DOHH2 (cell line): ENCODE data around the gene MADD.

Experiments
- CTCF ChIP-seq: fragments of 200-600 bp; sonication (generic); IDR thresholded peaks from one replicate; pipeline ENCODE4 v1.5.1; 2014; ENCODE audit warnings: antibody characterized with exemption, mild to moderate bottlenecking, low read depth, low read length; ENCODE audit not compliant: poor library complexity, severe bottlenecking
- EZH2phosphoT487 ChIP-seq: fragments of 200-600 bp; sonication (generic); IDR thresholded peaks from 2 replicates; pipeline ENCODE4 v1.6.1; 2017; ENCODE audit warnings: borderline replicate concordance, mild to moderate bottlenecking, antibody characterized with exemption, low read length, moderate library complexity, mixed read lengths

DNA sequence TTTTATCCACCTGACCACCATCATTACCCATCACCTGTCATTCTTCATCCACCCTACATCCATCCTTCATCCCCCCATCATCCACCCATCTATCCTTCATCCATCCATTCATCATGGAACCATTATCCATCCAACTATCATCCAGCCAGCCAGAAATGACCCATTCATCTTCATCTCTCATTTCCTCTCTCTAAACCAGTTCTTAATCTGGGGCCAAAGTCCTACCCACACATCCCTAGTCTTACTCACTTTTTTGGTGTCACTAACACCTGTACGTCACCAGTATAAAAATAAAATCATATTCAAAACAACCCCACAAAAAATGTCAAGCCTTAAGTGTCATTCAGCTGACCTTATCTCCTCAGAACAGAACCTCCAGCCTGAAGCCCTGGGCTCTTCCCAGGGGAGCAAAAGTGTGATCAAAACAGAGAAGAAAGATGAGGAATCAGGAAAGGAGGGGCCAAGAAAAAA is 96.1 kb downstream of the MADD start:
- TF ChIP-seq CTCF (no peak), EZH2phosphoT487 (no peak)
